IPS DF 4.7 (cell line): ENCODE data around the gene CNNM3.

Source experiments
- DNase-seq: peaks from one replicate; pipeline ENCODE4 v3.0.0-alpha.2; 2013; ENCODE audit warnings: low spot score; ENCODE audit errors: extremely low read depth

CNNM3 gene

GRCh38 chr2:96838345-96839292 is 22.6 kb downstream of the CNNM3 start:
- DNase-seq, result no peak

GRCh38 chr2:96839293-96839874 is 23.3 kb downstream of the CNNM3 start:
- no peak for DNase-seq

GRCh38 chr2:96839875-96840850 is 24.1 kb downstream of the CNNM3 start:
- DNase-seq, result no peak

GRCh38 chr2:96841701-96842495 is 25.8 kb downstream of the CNNM3 start:
- no peak for DNase-seq

- DNase-seq, result no peak
Measured at GRCh38 chr2:96842600-96842999, 26.5 kb downstream of the CNNM3 start.

- DNase-seq, result no peak
Measured at GRCh38 chr2:96843538-96844268, 27.6 kb downstream of the CNNM3 start, which contains the start of gene ANKRD23. TSS of gene ANKRD23 (minus strand) at chr2:96844021. CDS start at chr2:96843992, 29 bp downstream.

- DNase-seq, result no peak
Measured at GRCh38 chr2:96844405-96844808, 28.3 kb downstream of the CNNM3 start.

- DNase-seq, result no peak
Measured at GRCh38 chr2:96846825-96847224, 30.8 kb downstream of the CNNM3 start.

GRCh38 chr2:96847586-96847985 is 31.5 kb downstream of the CNNM3 start:
- no peak for DNase-seq

- no peak for DNase-seq
Measured at GRCh38 chr2:96848264-96848663, 32.2 kb downstream of the CNNM3 start.

- no peak for DNase-seq
Measured at GRCh38 chr2:96852667-96853066, 36.6 kb downstream of the CNNM3 start.

- no peak for DNase-seq
Measured at GRCh38 chr2:96853321-96853720, 37.3 kb downstream of the CNNM3 start.

GRCh38 chr2:96856776-96857666 is 41.0 kb downstream of the CNNM3 start:
- no peak for DNase-seq

GRCh38 chr2:96857667-96858372 is 41.8 kb downstream of the CNNM3 start, which contains the start of gene ANKRD39:
TSS of gene ANKRD39 (minus strand) at chr2:96858016. CDS start at chr2:96857987, 29 bp downstream.
- no peak for DNase-seq

GRCh38 chr2:96859099-96859649 is 43.1 kb downstream of the CNNM3 start:
- no peak for DNase-seq

- DNase-seq, result no peak
Measured at GRCh38 chr2:96859681-96860064, 43.6 kb downstream of the CNNM3 start.

- DNase-seq, result no peak
Measured at GRCh38 chr2:96860065-96861029, 44.3 kb downstream of the CNNM3 start.
